ENCODE measurements around the gene PAPOLB. TPM values are rescaled to one million over a fixed set of nuclear protein-coding genes. Genes with fewer than 3 reads are reported as not detected.

PAPOLB gene
- total RNA-seq, 6 donors from 2014 or later: 0.10 to 2.1 (median 0.39) TPM

- DNase-seq (peak in 1 of 2 donors; percentile 72), ATAC-seq (ENCODE audit: low FRiP score in 2 of 2) (no peak)
- WGBS, 2 donors: 95% methylated on average over 27 to 38 of the region's 38 CpGs
- H3K27ac ChIP-seq: no peak overlapping the region
- TF ChIP-seq POLR2AphosphoS5 (IDR thresholded peaks at IDR 0.05): no peak
- TF ChIP-seq POLR2A (IDR thresholded peaks at IDR 0.05): no peak
- TF ChIP-seq EP300 (IDR thresholded peaks at IDR 0.05): no peak
- TF ChIP-seq CTCF (IDR thresholded peaks at IDR 0.05): no peak
- H3K36me3 ChIP-seq: peaks cover 0 to 13% (median 3%) of the 10 kb centered on the region in 4 donors
- H3K4me1 ChIP-seq: no peaks in the 10 kb centered on the region
- H3K27me3 ChIP-seq: no peaks in the 10 kb centered on the region
- no peaks in the 10 kb centered on the region for H3K9me3 ChIP-seq
- H3K4me3 ChIP-seq: no peak overlapping the region
Measured at GRCh38 chr7:4817178-4817901, 44.5 kb downstream of the PAPOLB start.

GRCh38 chr7:4816419-4817080 is 45.3 kb downstream of the PAPOLB start:
- Histone ChIP-seq H3K9me3 (no peaks in the 10 kb centered on the region), H3K4me1 (no peaks in the 10 kb centered on the region), H3K36me3 (peaks cover 0 to 7% (median 3%) of the 10 kb centered on the region in 4 donors), H3K27me3 (no peaks in the 10 kb centered on the region), H3K4me3 (no peak overlapping the region), H3K27ac (no peak overlapping the region)
- DNase-seq (peak in 1 of 2 donors; percentile 77), ATAC-seq (ENCODE audit: low FRiP score in 2 of 2) (no peak)
- TF ChIP-seq POLR2AphosphoS5 (IDR thresholded peaks at IDR 0.05) (no peak), CTCF (IDR thresholded peaks at IDR 0.05) (no peak), EP300 (IDR thresholded peaks at IDR 0.05) (no peak), POLR2A (IDR thresholded peaks at IDR 0.05) (no peak)
- WGBS, 2 donors: 94 to 97% methylated on average over 6 to 26 of the region's 26 CpGs

- no peak for ATAC-seq (ENCODE audit: low FRiP score in 2 of 2)
- peak in 1 of 2 donors; percentile 71 for DNase-seq
- Histone ChIP-seq H3K4me1 (no peaks in the 10 kb centered on the region), H3K27ac (no peak overlapping the region), H3K4me3 (no peak overlapping the region), H3K27me3 (no peaks in the 10 kb centered on the region), H3K36me3 (peaks cover 0 to 7% (median 3%) of the 10 kb centered on the region in 4 donors), H3K9me3 (no peaks in the 10 kb centered on the region)
- no peak for TF ChIP-seq EP300 (IDR thresholded peaks at IDR 0.05)
- no peak for TF ChIP-seq POLR2A (IDR thresholded peaks at IDR 0.05)
- no peak for TF ChIP-seq CTCF (IDR thresholded peaks at IDR 0.05)
- no peak for TF ChIP-seq POLR2AphosphoS5 (IDR thresholded peaks at IDR 0.05)
- WGBS, 2 donors: 91 to 95% methylated on average over 22 to 38 of the region's 38 CpGs
Measured at GRCh38 chr7:4815609-4816418, 46.0 kb downstream of the PAPOLB start.

GRCh38 chr7:4815121-4815520 is 46.7 kb downstream of the PAPOLB start:
- ATAC-seq (ENCODE audit: low FRiP score in 2 of 2): no peak
- peaks cover 0 to 7% (median 3%) of the 10 kb centered on the region in 4 donors for H3K36me3 ChIP-seq
- H3K9me3 ChIP-seq: no peaks in the 10 kb centered on the region
- 91 to 100% methylated on average over 14 of the region's 14 CpGs for WGBS, 2 donors
- H3K4me1 ChIP-seq: no peaks in the 10 kb centered on the region
- no peak for TF ChIP-seq POLR2AphosphoS5 (IDR thresholded peaks at IDR 0.05)
- TF ChIP-seq CTCF (IDR thresholded peaks at IDR 0.05): no peak
- TF ChIP-seq POLR2A (IDR thresholded peaks at IDR 0.05): no peak
- no peak for TF ChIP-seq EP300 (IDR thresholded peaks at IDR 0.05)
- H3K27me3 ChIP-seq: no peaks in the 10 kb centered on the region
- H3K4me3 ChIP-seq: no peak overlapping the region
- peak in 1 of 2 donors; percentile 78 for DNase-seq
- no peak overlapping the region for H3K27ac ChIP-seq

Data from upper lobe of left lung (tissue), 6 donors.